RPMI8226 (cell line): Measurements from ENCODE around the gene GRM6.
A peak's percentile ranks its signal among the peaks of the same experiment; 100 is the strongest.

Experiments
- DNase-seq: peaks from one replicate; pipeline ENCODE4 v3.0.0-alpha.2; 2015

Gene GRM6

DNA sequence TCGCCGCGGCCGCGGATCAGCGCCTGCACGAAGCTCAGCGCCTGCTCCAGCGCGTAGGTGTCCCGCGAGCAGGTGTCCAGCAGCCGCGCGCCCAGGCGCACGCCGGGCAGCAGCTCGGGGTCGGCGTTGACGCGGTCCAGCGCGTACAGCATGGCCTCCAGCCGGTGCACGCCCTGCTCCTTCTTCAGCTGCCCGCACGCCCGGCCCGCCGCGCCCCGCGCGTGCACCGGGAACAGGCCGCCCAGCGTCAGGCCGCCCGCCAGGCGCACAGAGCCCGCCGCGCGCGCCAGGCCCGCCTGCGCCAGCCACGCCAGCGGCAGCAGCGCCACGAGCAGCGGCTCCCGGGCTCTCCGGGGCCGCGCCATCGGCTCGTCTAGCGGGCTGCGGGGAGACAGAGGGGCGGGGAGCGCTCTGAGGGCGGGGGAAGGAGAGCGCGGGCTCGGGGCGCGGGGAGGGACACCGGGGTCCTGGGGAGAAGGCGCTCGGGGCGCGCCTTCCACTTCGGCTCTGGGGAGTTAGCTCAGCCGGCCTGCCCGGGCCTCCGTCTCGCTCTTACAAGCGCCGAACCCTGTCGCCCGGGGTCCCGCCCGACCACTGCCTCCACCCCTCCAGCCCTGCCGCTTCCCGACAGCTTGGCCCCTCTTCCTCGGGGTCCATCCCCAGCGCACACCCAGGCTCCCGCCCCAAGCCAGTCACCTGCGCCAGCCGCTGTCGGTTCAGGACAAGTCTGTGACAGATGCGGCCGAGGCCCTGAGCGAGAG lies at the start of gene GRM6:
Gene GRM6 (minus strand): TSS at position 741 of the 761 bp plus-strand sequence. CDS start 376 bp downstream, at position 365.
- no peak for DNase-seq

DNA sequence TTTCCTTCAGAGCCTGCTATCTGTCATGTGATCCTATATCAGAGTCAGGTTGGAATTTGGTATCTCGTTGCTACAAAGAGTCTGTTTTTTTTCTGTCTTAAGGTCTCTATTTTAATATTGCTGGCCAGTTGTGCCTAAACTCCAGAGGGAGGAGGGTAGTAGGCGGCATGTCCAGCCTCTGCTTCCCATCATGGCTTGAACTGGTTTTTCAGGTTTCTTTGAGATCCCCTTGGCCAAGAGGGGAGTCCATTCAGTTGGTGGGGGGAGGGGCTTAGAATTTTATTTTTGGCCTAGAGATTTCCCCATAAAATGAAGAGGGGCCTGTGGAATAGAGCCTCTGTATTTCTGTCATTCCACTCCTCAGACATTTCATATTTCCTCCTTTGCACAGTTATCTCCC lies 49.6 kb upstream of the GRM6 start:
- no peak for DNase-seq

DNA sequence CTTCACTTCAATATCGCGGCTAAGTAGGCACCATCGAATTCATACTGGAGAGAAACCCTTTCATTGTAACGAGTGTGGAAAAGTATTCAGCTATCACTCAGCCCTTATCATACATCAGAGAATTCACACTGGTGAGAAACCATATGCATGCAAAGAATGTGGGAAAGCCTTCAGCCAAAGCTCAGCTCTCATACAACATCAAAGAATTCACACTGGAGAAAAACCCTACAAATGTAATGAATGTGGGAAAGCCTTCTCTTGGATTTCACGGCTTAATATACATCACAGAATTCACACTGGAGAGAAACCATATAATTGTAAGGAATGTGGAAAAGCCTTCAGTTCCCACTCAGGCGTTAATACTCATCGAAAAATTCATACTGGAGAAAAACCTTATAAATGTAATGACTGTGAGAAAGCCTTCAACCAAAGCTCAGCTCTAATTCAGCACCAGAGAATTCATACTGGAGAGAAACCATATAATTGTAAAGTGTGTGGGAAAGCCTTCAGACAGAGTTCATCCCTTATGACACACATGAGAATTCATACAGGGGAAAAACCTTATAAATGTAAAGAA lies 38.0 kb upstream of the GRM6 start:
- DNase-seq = no peak

DNA sequence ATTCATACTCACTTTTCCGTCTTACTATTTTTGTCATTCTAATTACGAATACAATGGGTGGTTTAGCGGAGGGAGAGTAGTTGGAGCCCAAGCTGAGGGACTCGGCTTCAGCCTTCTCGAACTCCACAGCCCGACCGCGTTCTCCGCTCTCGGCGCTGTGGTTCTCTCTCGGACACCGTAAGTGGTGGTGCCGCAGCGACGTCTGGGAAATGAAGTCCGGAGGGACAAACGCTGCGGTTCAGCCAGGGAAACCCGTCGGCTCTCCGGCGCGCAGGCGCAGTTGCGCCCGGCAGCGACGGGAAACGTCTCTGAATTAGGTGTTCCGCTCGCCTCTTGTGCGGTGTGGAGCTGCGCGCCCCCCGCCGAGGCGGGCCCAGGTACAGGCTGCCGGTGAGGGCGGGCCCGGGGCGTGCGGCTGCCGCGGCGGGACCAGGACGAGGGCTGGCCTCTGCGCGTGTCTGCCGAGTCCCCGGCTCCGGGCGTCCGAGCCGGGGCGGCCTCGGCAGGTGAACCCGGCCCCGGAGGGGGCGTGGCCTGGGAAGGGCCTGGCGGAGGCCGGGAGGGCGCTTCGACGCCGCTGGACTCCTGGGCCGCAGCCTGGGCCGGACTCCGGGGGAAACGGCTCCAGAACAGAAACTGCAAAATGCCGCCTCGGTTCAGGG lies 28.5 kb upstream of the GRM6 start, which contains the start of gene ZNF879:
Gene ZNF879 (plus strand): TSS at position 277 of the 662 bp plus-strand sequence. CDS start 1,201 bp downstream, outside the sequence.
- DNase-seq = peak; percentile 87

DNA sequence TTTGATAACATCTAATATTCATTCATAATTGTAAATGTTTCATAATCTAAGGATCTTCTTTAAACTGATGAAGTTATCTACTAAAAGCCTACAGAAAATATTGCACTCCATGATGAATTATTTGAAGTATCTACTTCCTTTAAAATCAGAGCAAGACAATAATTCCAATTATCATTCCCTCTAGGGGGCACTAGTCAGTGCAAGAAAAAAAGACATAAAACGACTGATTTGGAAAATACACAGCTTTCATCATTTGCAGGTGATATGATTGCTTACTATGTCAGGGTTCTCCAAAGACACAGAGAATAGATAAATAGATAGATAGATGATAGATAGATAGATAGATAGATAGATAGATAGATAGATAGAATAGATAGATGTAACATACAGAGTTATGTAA lies 13.5 kb upstream of the GRM6 start:
- no peak for DNase-seq

DNA sequence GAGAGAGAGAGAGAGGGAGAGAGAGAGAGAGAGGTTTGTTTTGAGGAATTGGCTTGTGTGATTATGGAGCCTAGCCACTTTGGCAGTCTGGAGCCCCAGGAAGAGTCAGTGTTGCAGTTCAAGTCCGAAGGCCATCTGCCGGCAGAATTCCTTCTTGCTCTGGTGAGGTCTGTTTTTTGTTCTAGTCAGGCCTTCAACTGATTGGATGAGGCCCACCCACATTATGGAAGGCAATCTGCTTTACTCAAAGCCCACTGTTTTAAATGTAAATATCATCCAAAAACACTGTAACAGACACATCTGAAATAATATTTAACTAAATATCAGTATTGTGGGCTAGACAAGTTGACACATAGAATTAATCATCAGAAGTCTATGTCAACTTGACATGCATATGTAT lies 11.4 kb upstream of the GRM6 start:
- no peak for DNase-seq

DNA sequence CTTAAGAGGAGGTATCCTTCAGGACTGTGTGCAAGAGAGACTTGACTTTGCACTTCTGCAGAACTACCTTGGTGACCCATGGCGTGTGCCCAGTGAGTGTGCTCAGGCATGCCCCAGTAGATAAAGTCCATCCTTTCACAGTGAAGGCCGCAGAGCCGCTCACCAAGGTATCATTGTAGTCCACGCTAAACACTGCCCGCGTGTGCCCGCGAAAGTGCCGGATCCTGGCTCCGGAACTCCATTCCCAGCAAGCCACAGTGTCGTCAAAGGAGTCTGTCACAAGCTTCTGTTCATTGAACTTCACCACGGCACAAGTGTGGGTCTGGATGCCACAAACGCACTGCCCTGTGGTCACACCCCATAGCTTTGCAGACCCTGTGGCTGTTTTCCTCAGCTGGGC lies 3.3 kb upstream of the GRM6 start:
- no peak for DNase-seq

DNA sequence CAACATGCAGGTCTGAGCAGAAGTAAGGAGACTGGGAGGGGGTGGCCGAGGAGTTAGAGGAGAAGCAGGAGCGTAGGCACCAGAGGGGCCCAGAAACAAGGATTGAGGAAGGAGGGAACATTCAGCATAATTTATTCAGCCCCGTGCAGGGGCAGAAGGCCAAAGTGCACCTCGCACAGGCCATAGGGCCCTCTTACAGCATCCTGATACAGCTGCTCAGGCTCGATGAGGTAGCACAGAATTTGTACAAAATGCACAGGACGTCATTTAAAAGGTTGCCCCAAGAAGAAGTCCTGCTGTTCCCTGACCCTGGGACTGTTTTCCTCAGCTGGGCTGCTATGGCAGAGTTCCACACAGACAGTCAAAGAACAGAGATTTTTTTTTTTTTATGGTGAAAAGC lies 2.1 kb upstream of the GRM6 start:
- no peak for DNase-seq

DNA sequence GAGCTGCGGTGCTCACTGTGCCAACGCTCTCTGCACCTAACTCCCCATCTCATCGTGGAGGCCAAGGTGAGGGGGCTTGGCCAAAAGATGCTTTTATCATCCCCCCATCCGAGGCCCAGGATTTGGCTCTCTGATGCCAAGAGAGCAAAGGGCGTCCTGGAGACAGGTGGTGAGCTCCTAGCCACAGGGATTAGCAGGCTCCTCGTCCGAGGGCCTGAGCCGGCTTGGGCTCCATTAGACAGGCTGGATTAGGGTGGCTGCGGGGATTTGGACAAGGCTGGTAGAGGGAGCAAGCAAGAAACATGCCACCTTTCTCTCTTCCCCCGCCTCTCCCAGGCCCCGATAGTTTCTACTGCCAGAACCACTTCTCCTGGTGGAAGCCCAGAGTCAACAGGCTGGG lies 1.0 kb upstream of the GRM6 start:
- DNase-seq = no peak

DNA sequence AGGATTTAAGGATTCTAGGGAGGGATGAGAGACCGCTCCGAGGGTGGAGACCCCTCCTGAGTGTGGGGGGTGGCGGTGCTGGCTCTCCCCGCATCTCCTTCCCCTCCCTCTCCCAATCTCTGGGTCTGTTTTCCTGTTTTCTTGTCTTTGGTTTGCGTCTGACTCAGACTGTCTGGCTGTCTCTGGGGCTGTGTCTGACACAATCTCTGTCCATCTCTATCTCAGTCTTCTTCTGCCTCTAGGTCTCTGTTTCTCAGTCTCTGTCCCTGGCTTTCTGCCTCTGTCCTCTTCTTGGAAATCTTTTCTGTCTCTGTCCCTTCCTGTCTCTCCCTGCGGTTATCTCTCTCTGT lies 196 bp upstream of the GRM6 start:
- DNase-seq = no peak

DNA sequence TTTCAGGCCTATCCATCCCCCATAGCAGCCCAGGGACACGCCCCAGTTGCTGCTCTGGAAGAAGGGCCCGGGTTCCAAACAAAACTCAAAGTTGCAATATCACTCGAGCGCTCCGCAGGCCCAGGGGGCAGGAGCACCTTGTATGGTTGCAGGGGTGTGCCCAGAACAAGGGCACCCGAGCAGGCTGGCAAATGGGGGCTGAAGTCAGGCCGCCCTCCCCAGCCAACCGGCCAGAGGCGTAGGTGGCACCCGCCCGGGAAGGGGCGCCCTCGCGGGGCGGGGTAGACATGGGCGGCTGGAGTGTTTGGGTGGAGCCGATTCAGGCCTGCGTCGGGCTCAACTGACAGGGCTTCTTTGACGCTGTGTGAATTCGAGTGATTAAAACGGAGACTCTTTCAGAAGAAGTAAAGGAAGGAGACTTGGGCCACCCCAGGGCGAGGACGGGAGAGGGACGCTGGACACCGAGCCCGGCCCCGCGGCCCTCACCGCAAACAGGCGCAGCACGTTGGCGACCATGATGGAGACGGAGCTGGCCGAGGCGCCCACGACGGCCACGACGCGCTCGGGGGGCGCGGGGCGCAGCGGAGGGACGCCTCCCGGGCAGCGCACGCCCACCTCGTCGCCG lies 1.1 kb downstream of the GRM6 start:
- DNase-seq = no peak

DNA sequence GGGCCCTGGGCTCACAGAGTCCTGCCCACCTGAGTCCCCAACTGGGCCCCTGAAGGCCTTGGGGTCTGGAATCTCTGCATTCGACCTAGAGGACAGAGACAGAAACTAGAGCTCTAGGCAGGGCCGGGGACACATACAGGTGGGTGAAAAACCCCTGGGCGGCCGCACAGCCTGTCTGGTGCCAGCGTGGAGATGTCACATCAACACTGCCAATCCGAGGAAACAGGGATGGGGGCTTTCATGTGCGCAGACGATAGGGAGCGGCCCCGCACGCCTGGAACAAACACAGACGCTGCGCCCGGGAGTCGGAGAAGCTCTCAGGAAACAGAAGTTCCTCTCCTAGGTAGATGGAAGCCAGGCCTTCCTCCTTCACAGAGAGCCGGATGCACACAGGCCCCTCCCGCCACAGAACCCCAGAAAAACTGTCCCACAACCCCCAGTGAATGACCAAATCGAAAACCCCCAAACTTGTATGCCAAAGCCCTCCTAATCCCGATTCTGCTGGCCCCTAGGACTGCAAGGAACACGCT lies 1.8 kb downstream of the GRM6 start:
- no peak for DNase-seq

DNA sequence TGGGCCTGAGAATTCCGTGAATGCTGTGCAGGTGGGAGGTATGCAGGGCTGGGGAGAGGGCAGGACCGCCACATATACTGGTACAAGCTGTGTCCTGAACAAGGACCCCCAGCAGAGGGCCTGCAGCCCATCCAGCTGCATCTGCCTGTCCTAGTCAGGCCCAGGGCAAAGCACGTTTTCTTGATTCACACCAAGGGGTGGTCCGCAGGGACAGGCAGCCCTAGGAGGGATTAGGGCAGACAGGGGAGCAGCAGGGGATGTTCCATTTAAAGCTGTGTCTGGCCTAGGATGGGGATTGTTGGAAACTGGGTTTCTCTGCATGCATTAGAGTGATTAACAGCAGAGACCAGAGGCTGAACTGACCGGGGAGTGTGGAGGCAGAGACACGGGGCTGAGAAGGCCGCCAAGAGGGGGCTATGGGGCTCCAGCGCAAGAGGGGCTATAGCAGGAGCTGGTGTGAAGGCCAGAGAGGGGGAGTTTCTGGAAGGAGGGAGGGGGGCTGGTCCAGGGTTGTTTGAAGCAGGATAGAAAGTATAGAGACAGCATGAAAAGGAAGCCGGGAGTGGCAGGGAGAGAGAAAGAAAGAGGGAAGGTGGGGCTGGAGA lies 2.7 kb downstream of the GRM6 start:
- DNase-seq = no peak

DNA sequence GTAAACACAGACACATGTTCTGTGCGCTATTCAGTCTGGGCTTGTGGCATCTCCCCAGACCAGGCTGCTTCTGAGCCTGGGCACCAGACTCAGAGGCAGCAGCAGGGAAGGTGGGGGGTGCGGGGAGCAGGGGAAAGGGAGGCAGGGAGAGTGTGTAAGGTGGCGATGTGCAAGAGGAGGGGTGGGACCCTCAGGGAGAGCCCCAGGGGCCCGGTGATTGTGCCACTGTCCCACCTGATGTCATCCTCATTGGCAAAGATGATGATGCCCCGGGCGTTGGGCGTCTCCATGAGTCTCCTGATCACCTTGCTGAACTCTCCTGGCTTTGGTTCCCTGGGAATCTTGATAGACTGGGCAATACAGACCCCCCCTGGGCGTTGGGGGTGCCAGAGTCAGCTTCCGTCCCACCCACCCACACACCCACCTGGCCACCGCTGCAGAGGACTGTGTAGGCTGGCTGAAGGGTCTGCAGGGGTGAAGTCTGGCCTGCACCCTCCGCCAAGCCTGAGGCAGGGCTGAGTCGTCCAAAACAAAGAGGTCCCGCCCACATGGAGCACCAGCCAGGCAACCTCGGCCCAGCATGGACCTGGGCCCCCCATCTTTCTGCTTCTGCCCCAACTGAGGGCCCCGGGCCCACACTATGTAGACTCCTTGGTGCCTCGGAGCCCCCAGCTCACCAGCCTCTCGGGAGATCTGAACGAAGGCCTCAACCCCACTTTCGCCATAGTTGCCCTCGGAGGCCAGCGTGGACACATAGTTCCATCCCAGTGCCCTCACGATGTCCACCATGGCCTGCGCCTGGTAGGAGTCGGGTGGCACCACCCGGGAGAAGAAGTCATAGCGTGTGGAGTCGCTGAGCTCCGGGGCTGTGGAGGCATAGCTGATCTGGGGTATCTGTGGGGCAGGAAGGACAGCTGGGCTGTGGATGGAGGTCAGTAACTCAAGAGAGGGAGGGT lies 3.7 kb downstream of the GRM6 start:
- DNase-seq = no peak

DNA sequence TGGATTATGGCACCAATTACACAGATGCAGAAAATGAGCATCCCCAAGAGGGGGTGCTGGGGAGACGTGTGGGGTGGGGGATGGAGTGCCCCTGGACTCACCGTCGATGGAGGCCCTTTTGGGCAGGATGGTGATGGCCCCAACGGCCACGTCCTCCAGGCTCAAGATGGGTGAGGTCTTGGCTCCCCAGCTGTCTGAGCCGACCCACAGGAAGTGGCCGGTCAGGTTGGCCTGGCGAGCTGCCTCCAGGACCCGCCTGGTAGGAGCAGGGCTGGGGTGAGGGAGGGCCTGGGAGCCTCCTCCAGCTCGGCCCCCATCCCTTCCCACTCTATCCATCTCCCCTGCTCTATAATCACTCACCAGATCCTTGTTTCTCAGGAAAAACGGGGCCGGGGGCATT lies 4.6 kb downstream of the GRM6 start:
- no peak for DNase-seq

DNA sequence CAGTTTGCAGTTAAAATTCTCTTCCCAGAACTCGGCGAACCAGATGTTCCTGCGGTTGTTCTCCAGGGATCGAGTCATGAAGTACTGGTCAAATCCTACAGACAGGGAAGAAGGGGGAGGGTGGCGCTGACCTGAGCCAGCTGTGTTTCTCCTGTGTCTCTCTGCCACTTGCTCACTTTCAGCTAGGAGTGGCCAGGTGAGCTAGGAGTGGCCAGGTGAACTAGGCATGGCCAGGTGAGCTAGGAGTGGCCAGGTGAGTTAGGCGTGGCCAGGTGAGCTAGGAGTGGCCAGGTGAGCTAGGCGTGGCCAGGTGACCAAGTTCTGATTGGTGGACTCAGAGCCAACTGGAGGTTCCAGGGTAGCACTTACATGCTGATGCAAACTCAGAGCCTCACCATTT lies 5.8 kb downstream of the GRM6 start:
- DNase-seq = no peak

DNA sequence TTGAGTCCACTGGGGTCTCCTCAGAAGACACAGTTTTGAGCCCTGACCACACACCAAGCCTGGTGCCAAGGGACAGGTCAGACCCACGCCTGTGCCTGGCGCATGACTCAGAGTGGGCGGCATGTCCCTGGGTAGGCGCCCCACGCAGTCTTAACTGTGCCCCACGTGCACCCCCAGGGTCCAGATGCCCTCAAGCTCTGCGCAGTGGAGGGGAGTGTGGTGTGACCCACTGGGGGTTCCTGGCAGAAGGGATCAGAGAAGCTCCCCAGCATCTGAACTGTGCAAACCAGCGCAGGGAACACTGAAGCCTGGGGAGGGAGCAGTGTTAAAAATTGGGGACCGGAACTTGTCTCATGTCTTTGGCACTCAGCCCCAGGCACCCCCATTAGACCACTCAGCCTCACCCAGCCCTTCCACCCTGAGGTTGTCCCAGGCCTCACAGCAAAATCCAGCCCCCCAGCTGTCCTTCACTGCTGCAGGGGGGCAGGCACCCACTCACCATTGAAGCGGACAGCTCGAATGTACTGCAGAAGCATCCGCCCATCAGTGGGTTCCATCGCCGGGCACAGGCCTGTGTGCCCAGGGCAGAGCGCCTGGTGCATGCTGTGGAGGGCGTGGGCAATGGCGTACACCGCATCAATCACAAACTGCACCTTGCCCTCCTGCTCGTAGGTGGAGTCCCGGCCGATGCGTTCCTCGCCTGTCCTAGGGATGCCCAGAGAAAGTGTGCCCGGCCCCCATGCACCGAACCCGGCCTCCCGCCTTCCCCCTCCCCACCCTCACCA lies 6.5 kb downstream of the GRM6 start:
- no peak for DNase-seq

DNA sequence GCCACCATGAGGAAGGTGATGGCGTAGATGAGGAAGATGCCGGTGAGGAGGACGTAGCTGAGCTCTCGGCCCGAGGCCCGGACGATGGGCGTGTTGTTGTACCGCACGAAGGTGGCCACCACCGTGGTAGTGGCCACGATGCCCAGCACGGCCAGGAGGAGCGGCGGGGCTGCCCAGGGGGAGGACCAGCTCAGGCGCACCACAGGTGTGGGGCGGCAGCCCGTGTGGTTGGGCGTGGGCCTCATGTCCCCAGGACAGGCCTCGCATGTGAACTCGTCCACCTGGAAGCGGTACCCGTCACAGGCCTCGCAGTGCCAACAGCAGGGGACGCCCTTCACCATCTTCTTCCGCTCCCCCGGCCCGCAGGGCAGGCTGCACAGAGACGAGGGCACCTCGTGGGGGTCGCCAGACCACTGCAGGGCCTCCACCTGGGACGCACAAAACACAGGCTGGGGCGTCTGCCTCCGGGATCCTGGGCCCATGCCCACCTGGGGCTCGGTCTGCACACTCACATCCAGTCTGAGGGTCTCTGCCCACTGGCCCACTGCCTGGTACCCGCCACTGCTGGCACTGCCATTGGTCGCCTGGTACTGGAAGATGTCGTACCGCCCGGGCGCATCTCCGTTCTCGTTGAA lies 8.7 kb downstream of the GRM6 start:
- DNase-seq = no peak

DNA sequence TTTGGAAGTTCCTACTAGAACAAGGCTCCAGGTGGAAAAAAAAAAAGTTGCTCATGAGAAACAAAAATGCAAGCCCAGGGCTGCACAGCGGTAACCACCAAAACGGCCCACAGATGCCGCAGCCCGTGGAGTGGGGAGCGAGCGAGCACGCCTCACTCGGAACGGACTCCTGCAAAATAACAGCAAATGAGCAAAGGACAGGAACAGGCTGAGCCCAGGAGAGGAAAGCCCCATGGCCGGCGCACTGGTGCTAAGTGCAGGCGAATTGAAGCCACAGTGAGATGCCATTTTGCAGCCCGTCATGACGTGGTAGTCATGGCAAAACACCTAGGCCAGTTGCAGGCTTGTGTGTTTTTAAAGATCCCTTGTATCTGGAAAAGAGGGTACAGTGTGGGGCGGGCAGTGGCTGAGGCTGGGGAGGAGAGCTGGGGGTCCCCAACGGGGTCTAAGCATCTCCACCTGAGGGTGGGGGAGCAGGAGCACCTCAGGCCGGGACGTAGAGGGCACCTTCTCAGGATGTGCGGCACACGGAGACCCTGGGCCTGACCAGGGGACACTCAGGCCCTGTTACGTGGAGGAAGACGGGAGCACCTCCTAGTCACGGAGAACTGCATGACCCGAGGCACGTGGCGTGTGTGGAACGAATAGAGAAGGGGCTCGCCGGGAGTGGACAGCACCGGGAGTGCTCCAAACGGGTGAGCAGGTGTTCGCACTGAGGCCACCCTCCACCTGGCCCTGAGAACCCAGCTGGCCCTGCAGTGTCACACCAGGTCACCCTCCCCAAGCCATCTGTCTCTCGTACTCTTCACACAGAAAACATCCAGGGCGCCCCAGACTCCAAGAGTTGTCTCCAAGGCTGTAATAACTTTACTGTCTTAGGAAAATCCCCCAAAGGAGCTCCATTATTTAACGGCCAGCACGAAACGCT lies 10.7 kb downstream of the GRM6 start:
- no peak for DNase-seq
